ENCODE data around the gene DCUN1D3. TPM values are rescaled to one million over a fixed set of nuclear protein-coding genes. Genes with fewer than 3 reads are reported as not detected.

DCUN1D3 gene
- total RNA-seq, 1 experiment from 2014 or later = 10.5 TPM

GRCh38 chr16:20844054-20844453 lies 56.1 kb downstream of the DCUN1D3 start:
- Histone ChIP-seq H3K79me2 (ENCODE audit: low read length) (no peaks in the 10 kb centered on the region), H3K36me3 (ENCODE audit: low read depth, low read length) (peaks cover 4% of the 10 kb centered on the region; the same call in 1 of the 2 replicates), H4K20me1 (ENCODE audit: low read length) (no peaks in the 10 kb centered on the region), H3K9me2 (replicated peaks; ENCODE audit: low read length) (no peaks in the 10 kb centered on the region), H3K9ac (ENCODE audit: low read length) (no peak overlapping the region), H3K4me3 (ENCODE audit: low read length) (no peak overlapping the region), H3K4me1 (ENCODE audit: insufficient read depth, low read length) (peaks cover 14% of the 10 kb centered on the region), H3K4me2 (ENCODE audit: low read length) (no peak overlapping the region), H3K9me3 (ENCODE audit: low read length) (no peaks in the 10 kb centered on the region), H3K27me3 (ENCODE audit: low read length) (no peaks in the 10 kb centered on the region), H3K27ac (ENCODE audit: low read length) (no peak overlapping the region), H3F3A (ENCODE audit: low read length, unreplicated experiment) (no peaks in the 10 kb centered on the region), H2AFZ (ENCODE audit: low read length) (no peak overlapping the region)
- CTCF ChIA-PET = no interaction called here
- intact Hi-C loops (cut with micrococcal nuclease) = no loop called here
- ATAC-seq (no peak), DNase-seq (no peak)
- TF ChIP-seq EZH2phosphoT487 (IDR thresholded peaks at IDR 0.05; ENCODE audit: borderline replicate concordance, low read length) = no peak
- no peak for TF ChIP-seq EZH2 (IDR thresholded peaks at IDR 0.05; ENCODE audit: low read length, unreplicated experiment)
- TF ChIP-seq, protein P1, sequence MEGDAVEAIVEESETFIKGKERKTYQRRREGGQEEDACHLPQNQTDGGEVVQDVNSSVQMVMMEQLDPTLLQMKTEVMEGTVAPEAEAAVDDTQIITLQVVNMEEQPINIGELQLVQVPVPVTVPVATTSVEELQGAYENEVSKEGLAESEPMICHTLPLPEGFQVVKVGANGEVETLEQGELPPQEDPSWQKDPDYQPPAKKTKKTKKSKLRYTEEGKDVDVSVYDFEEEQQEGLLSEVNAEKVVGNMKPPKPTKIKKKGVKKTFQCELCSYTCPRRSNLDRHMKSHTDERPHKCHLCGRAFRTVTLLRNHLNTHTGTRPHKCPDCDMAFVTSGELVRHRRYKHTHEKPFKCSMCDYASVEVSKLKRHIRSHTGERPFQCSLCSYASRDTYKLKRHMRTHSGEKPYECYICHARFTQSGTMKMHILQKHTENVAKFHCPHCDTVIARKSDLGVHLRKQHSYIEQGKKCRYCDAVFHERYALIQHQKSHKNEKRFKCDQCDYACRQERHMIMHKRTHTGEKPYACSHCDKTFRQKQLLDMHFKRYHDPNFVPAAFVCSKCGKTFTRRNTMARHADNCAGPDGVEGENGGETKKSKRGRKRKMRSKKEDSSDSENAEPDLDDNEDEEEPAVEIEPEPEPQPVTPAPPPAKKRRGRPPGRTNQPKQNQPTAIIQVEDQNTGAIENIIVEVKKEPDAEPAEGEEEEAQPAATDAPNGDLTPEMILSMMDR (conservative IDR thresholded peaks at IDR 0.05; ENCODE audit: low read depth, low read length) = no peak
- POLR2A ChIA-PET (ENCODE audit: unreplicated experiment) = no interaction called here
- no TSS peak for BruUV-seq (replicated peaks)

DNA sequence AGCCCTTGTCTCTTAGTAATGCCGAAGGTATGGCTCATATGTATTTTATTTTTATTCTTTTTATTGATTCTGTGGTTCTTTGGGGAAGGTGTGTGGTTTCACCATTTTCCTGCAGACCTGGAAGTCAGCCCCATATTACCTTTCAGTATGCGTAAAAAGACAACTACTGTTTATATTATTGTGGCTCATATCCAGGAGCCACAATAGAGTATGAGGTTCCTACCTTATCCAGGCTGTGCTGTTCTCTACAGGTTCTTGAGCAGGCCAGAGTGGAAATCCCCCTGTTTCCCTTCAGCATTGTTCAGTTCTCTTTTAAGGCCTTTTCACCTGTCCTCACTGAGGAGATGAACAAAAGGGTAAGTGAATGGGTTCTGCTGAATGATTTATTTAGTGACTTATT lies 60.7 kb downstream of the DCUN1D3 start:
- Histone ChIP-seq H3K27me3 (ENCODE audit: low read length) (no peaks in the 10 kb centered on the region), H3K79me2 (ENCODE audit: low read length) (no peaks in the 10 kb centered on the region), H3K36me3 (ENCODE audit: low read depth, low read length) (peaks cover 14% of the 10 kb centered on the region), H2AFZ (ENCODE audit: low read length) (no peak overlapping the region), H3K4me1 (ENCODE audit: insufficient read depth, low read length) (peaks cover 18% of the 10 kb centered on the region), H3K9me3 (ENCODE audit: low read length) (no peaks in the 10 kb centered on the region), H4K20me1 (ENCODE audit: low read length) (no peaks in the 10 kb centered on the region), H3K27ac (ENCODE audit: low read length) (no peak overlapping the region), H3K4me3 (ENCODE audit: low read length) (no peak overlapping the region), H3F3A (ENCODE audit: low read length, unreplicated experiment) (no peaks in the 10 kb centered on the region), H3K9ac (ENCODE audit: low read length) (no peak overlapping the region), H3K9me2 (replicated peaks; ENCODE audit: low read length) (no peaks in the 10 kb centered on the region), H3K4me2 (ENCODE audit: low read length) (0 out of 2 replicates have a peak overlapping the region, but pooled peaks have one; percentile 44)
- ChIA-PET CTCF (no interaction called here), POLR2A (ENCODE audit: unreplicated experiment) (no interaction called here)
- intact Hi-C loops (cut with micrococcal nuclease) = loop anchor here (2.0 kb wide), 1 partner anchor 33 kb away; the partner anchor contains the start of genes ERI2 and REXO5
- DNase-seq (peak; percentile 72), ATAC-seq (peak; percentile 96)
- TF ChIP-seq, protein P1 (conservative IDR thresholded peaks at IDR 0.05; ENCODE audit: low read depth, low read length) = no peak
- TF ChIP-seq EZH2phosphoT487 (IDR thresholded peaks at IDR 0.05; ENCODE audit: borderline replicate concordance, low read length) (no peak), EZH2 (IDR thresholded peaks at IDR 0.05; ENCODE audit: low read length, unreplicated experiment) (no peak)
- no TSS peak for BruUV-seq (replicated peaks)

DNA sequence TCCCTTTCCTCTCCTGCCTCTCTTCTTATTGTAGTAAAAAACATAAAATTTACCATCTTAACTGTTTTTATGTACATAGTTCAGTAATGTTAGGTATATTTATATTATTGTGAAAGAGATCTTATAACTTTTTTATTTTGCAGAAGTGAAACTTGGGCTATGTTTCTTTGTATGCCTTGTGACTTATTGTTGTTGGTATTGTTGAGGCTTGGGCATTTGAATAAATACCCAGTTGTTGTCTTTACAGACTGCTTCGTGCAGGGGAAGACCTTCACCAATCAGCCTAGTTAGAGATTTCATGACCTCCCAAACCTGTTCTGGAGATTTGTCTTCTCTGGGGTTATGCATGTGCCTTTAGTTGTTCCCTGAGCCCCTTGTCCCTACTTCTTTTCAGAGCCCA lies 61.9 kb downstream of the DCUN1D3 start:
- Histone ChIP-seq H3K9me2 (replicated peaks; ENCODE audit: low read length) (no peaks in the 10 kb centered on the region), H3K27ac (ENCODE audit: low read length) (no peak overlapping the region), H3K79me2 (ENCODE audit: low read length) (no peaks in the 10 kb centered on the region), H4K20me1 (ENCODE audit: low read length) (no peaks in the 10 kb centered on the region), H3K4me3 (ENCODE audit: low read length) (no peak overlapping the region), H3K4me1 (ENCODE audit: insufficient read depth, low read length) (peaks cover 18% of the 10 kb centered on the region), H3K9me3 (ENCODE audit: low read length) (no peaks in the 10 kb centered on the region), H3K27me3 (ENCODE audit: low read length) (no peaks in the 10 kb centered on the region), H2AFZ (ENCODE audit: low read length) (no peak overlapping the region), H3K4me2 (ENCODE audit: low read length) (no peak overlapping the region), H3K36me3 (ENCODE audit: low read depth, low read length) (peaks cover 16% of the 10 kb centered on the region), H3K9ac (ENCODE audit: low read length) (no peak overlapping the region), H3F3A (ENCODE audit: low read length, unreplicated experiment) (no peaks in the 10 kb centered on the region)
- TF ChIP-seq EZH2 (IDR thresholded peaks at IDR 0.05; ENCODE audit: low read length, unreplicated experiment) = no peak
- TF ChIP-seq, protein P1 (conservative IDR thresholded peaks at IDR 0.05; ENCODE audit: low read depth, low read length) = no peak
- TF ChIP-seq EZH2phosphoT487 (IDR thresholded peaks at IDR 0.05; ENCODE audit: borderline replicate concordance, low read length) = no peak
- no peak for DNase-seq
- no peak for ATAC-seq
- CTCF ChIA-PET = no interaction called here
- intact Hi-C loops (cut with micrococcal nuclease) = loop anchor here (2.0 kb wide), 1 partner anchor 31 kb away; the partner anchor contains the start of genes ERI2 and REXO5
- BruUV-seq (replicated peaks) = no TSS peak
- POLR2A ChIA-PET (ENCODE audit: unreplicated experiment) = no interaction called here

Measured in PC-3 (cell line).